Bronchial epithelial cell (primary cell): Measurements from ENCODE around the gene FXN. TPM values are rescaled to one million over a fixed set of nuclear protein-coding genes. Genes with fewer than 3 reads are reported as not detected.
A peak's percentile ranks its signal among the peaks of the same experiment; 100 is the strongest.

Experiments used
- DNase-seq: peaks from one replicate; pipeline ENCODE4 v3.0.0-alpha.2; 2010; ENCODE audit warnings: low read depth
- FAIRE-seq: peaks from 2 replicates; lab custom pipeline; 2011; peaks lifted over from hg19 to GRCh38; lab: Jason Lieb, UNC
- H3K27me3 ChIP-seq: 2 replicates; pipeline ENCODE4 v1.5.1; 2011; ENCODE audit warnings: low read length; ENCODE audit not compliant: control insufficient read depth, insufficient read depth
- H3K36me3 ChIP-seq: 2 replicates; pipeline ENCODE4 v1.5.1; 2011; ENCODE audit warnings: low read length; ENCODE audit not compliant: control insufficient read depth, insufficient read depth
- H3K4me3 ChIP-seq: 2 replicates; pipeline ENCODE4 v1.5.1; 2011; ENCODE audit warnings: mild to moderate bottlenecking, low read depth, low read length, control low read depth
- CTCF ChIP-seq: IDR thresholded peaks from 2 replicates; pipeline ENCODE4 v1.5.1; 2011; ENCODE audit warnings: mild to moderate bottlenecking, moderate library complexity, low read length, control low read depth, inconsistent platforms; ENCODE audit not compliant: insufficient read depth, severe bottlenecking
- total RNA-seq: library from RNA; depleted of rRNA; stranded (reverse); fragments of >200 nt; gene quantifications from 2 replicates; pipeline ENCODE4 v1.2.1, GENCODE V29; 2014

FXN gene
- total RNA-seq, 1 donor from 2014 or later, result 2.9 TPM

GRCh38 chr9:69065660-69066059, 30.1 kb downstream of the FXN start:
- peaks cover 9% of the 10 kb centered on the region for H3K36me3 ChIP-seq
- H3K27me3 ChIP-seq, result no peaks in the 10 kb centered on the region
- FAIRE-seq (no peak), DNase-seq (no peak)
- no peak overlapping the region for H3K4me3 ChIP-seq
- no peak for TF ChIP-seq CTCF

- FAIRE-seq (no peak), DNase-seq (no peak)
- Histone ChIP-seq H3K27me3 (no peaks in the 10 kb centered on the region), H3K36me3 (peaks cover 7% of the 10 kb centered on the region), H3K4me3 (no peak overlapping the region)
- no peak for TF ChIP-seq CTCF
Measured at GRCh38 chr9:69066955-69067354, 31.4 kb downstream of the FXN start.

- Histone ChIP-seq H3K4me3 (no peak overlapping the region), H3K36me3 (peaks cover 7% of the 10 kb centered on the region), H3K27me3 (no peaks in the 10 kb centered on the region)
- DNase-seq, result no peak
- FAIRE-seq, result no peak
- TF ChIP-seq CTCF, result no peak
Measured at GRCh38 chr9:69070201-69070600, 34.6 kb downstream of the FXN start.

GRCh38 chr9:69071059-69071458, 35.5 kb downstream of the FXN start:
- no peak for FAIRE-seq
- no peak for DNase-seq
- TF ChIP-seq CTCF, result no peak
- peaks cover 7% of the 10 kb centered on the region for H3K36me3 ChIP-seq
- no peaks in the 10 kb centered on the region for H3K27me3 ChIP-seq
- no peak overlapping the region for H3K4me3 ChIP-seq

GRCh38 chr9:69073103-69073502, 37.6 kb downstream of the FXN start:
- DNase-seq (no peak), FAIRE-seq (peak; percentile 55)
- Histone ChIP-seq H3K27me3 (no peaks in the 10 kb centered on the region), H3K36me3 (peaks cover 3% of the 10 kb centered on the region), H3K4me3 (no peak overlapping the region)
- no peak for TF ChIP-seq CTCF

GRCh38 chr9:69074801-69075200, 39.2 kb downstream of the FXN start:
- DNase-seq, result no peak
- TF ChIP-seq CTCF, result no peak
- H3K27me3 ChIP-seq, result no peaks in the 10 kb centered on the region
- H3K36me3 ChIP-seq, result no peaks in the 10 kb centered on the region
- no peak for FAIRE-seq
- no peak overlapping the region for H3K4me3 ChIP-seq
